Esophagus muscularis mucosa (tissue), 3 donors: Measurements from ENCODE around the gene CORO7.

Source experiments
- CTCF ChIP-seq, 3 experiments: fragments of 200-600 bp in 2 of 3; fragments of 450-650 bp in 1 of 3; sonication (generic) in 2 of 3; IDR thresholded peaks; one replicate each; pipeline ENCODE4 v1.5.1; 2017 to 2019; ENCODE audit warnings: antibody characterized with exemption in 3 of 3, mild to moderate bottlenecking in 2 of 3, moderate library complexity in 1 of 3
- POLR2A ChIP-seq: fragments of 450-650 bp; IDR thresholded peaks from one replicate; pipeline ENCODE4 v1.6.1; 2017; ENCODE audit warnings: antibody characterized with exemption, moderate library complexity, mild to moderate bottlenecking, low read depth

GRCh38 chr16:4366016-4366415, 50.4 kb downstream of the CORO7 start:
- TF ChIP-seq CTCF (IDR thresholded peaks at IDR 0.05) (no peak), POLR2A (no peak)
